GM12872 (cell line): ENCODE measurements around the gene EXT2.

ENCODE experiments used
- TF ChIP-seq, protein P1 (sequence below): IDR thresholded peaks from 3 replicates; pipeline ENCODE4 v1.5.1; 2011; ENCODE audit warnings: low read depth, mild to moderate bottlenecking, low read length, moderate library complexity; ENCODE audit not compliant: insufficient read depth

The EXT2 gene

DNA sequence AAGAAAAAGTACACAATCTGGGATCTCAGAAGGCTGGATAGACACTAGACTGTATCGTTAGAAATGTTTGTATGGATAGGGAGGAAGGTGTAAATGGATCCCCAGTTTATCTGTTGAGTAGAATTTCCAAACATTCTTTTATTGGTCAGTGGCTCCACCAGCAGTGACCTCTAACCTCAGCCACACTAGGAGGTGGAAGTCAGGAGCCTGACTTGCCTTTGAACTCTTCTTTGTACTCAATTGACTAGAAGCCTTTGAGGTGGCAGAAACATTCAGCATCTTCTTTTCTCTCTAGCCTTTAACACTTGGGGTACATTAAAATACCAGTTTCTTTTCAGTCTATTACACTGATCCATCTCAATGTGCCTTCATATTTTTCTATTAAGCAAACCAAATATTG lies 39.1 kb downstream of the EXT2 start:
- TF ChIP-seq, protein P1, sequence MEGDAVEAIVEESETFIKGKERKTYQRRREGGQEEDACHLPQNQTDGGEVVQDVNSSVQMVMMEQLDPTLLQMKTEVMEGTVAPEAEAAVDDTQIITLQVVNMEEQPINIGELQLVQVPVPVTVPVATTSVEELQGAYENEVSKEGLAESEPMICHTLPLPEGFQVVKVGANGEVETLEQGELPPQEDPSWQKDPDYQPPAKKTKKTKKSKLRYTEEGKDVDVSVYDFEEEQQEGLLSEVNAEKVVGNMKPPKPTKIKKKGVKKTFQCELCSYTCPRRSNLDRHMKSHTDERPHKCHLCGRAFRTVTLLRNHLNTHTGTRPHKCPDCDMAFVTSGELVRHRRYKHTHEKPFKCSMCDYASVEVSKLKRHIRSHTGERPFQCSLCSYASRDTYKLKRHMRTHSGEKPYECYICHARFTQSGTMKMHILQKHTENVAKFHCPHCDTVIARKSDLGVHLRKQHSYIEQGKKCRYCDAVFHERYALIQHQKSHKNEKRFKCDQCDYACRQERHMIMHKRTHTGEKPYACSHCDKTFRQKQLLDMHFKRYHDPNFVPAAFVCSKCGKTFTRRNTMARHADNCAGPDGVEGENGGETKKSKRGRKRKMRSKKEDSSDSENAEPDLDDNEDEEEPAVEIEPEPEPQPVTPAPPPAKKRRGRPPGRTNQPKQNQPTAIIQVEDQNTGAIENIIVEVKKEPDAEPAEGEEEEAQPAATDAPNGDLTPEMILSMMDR: no peak

DNA sequence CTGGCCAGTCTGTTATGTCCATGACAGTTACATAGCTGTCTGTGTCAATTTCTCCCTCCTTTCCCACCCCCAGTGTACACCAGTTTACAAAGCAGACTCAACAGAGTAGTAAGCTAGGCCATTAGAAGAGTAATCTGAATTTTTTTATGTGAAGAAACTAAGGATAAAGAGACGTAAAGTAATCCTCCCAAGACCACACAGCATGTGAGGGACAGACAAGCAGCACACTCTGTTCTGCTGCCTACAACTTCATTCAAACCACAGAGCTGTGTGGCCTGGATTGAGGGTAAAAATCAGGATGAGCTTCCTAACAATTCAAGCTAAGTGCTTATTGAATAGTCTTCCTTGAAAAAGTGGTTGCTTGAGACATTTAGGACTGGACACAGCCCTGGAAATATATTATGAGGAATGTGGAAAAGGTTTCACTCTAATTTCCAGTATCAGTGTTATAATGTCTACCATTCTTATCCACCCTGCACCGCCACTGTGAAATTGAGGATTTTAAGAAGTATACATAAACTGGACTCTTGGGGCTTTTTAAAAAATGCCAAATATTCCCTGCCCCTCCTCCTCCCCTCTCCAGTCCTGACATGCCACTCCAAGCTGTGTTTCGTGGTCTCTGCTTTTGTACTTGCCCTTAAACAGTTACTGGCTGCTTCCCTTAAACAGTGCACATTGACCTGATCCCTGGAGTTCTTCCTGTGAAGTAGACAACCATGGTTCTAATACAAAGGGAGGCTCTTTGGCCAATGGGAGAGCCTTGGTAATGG lies 40.9 kb downstream of the EXT2 start:
- TF ChIP-seq, protein P1: no peak

DNA sequence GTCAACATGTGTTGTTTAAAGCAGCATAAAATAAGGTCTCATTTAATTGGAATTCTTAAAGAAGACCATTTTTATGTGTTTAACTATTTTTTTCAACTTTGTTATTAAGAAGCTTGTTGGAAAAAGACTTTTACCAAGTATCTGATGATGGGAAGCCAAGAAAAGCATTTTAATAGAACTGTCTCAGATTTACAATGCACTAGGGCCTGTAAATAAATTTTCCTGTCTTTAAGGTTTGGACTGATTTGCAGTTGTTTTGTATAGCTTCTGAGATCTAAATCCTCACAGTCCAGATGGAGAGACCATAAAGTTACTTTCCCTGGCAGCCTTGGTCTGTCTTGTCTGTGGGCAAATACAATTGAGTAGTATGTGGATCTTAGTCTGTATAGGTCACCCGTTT lies 41.6 kb downstream of the EXT2 start:
- TF ChIP-seq, protein P1: no peak

DNA sequence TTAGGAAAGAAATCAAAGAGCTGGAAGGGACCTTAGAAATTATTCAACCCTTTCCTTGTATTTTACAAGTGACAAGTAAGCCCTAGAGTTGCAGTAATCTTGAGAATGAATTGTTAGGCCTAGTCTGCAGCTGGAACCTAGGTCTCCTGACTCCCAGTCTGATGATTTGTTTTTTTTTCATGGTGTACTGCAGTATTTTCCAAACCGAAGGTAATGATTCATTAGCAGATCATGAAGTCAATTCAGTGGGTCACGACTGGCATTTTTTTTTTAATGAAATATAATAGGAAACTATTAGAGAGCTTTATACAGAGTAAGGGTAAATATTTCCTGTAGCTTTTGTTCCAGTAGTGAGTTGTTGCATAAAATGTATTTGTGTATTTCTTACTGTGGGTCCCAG lies 42.8 kb downstream of the EXT2 start:
- TF ChIP-seq, protein P1: no peak

DNA sequence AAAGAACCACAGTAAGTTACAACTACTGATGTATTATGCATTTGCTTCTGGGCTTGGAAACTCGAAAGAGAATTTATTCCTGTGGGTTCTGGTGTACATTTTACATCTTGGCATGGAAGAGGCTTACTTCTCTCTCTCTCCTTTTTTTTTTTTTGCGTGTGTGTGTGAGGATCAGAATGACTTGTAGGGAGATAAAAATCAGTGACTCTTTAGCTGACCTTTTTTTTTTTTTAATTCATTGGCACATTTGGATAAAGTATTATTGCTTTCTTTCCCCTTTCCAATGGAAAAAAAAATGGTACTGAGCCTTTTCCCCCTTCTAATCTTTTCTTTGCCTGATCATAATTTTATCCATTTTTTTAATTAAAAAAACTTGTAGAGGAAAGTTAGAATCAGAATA lies 43.5 kb downstream of the EXT2 start:
- TF ChIP-seq, protein P1: no peak

DNA sequence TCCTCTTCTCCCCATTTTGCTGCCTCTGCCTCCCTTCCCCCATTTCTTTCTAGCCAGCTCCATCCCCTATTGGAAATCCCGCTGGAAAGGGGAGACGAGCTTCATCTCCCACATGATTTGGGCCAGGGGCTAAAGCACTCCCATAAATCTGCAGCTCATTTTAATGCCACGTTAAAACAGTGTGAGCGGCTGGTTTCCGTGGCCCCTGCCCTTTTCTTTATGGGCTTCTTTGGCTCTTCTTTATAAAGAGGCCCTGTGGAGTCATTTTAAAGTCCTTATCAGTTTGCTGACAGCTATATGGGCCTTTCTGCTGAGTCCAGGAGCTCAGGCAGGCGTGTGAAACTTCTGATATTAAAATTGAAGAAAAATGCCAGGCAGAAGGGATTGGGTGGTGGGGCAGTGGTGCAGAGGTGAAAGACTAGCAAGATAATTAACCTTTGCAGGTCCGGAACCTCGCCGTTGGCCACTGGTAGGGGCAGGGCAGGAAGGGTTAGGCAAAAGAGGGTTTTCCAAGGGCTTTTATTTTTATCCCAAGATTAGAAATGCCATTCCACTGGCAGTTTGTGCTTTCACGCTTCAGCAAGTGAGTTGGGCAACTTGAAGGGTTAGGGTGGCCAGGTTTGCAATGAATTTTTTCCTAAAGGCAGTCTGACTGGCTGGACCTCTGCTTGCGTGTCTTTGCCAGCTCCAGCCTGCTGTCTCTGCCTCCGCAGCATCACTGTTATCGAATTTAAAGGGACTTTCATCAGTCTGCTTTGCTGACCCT lies 44.3 kb downstream of the EXT2 start:
- TF ChIP-seq, protein P1: no peak

DNA sequence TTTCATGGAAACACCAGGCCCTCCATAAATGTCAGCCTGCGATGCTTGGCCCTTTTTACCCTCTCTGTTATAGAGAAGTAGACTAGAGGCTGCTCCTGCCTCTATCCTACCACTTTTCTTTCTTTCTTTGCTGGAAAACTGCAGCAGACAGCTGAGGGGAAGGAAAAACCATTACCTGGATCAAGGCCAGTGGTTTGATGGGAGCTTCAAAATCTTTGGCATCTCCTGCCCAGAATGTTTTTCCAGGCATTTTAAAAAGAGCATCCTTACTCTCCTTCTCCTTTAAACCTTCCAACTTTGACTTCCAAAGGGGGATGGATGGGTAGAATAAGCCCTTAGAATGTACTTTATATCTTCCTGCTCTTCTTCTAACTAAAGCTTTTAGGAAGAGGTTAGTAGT lies 44.9 kb downstream of the EXT2 start:
- TF ChIP-seq, protein P1: no peak
